ENCODE data around the gene NKX2-3. TPM values are rescaled to one million over a fixed set of nuclear protein-coding genes. Genes with fewer than 3 reads are reported as not detected.

Gene NKX2-3
- total and polyA plus RNA-seq, 2 of the 8 experiments (the other 6 are each of a cell fraction or from before 2014, with no cell fraction given): not detected

GRCh38 chr10:99539820-99540219 is 7.1 kb downstream of the NKX2-3 start:
- no peak overlapping the region for H2BK12ac ChIP-seq (ENCODE audit: low read depth, low read length)
- H3K4me1 ChIP-seq (replicated peaks in 1 of 4; ENCODE audit: control insufficient read depth in 3 of 4, insufficient read depth in 4 of 4, low read length in 3 of 4): peaks cover 2 to 30% (median 19%) of the 10 kb centered on the region in 4 experiments
- H3K79me2 ChIP-seq (ENCODE audit: control insufficient read depth in 1 of 2, insufficient read depth in 2 of 2, low read length in 2 of 2): no peaks in the 10 kb centered on the region
- POLR2A ChIA-PET (ENCODE audit: partially characterized antibody): interaction anchor here (0.8 to 1.4 kb wide), 3 partner anchors 10 to 83 kb away, joined by 3 to 4 read pairs (median 4); no protein-coding TSS in a partner anchor
- no peak overlapping the region for H4K5ac ChIP-seq (ENCODE audit: insufficient read length, low read depth, low read length)
- FAIRE-seq: no peak
- TF ChIP-seq KDM1A (IDR thresholded peaks at IDR 0.05; ENCODE audit: borderline replicate concordance, low read length): peak; percentile 74; the same call in 1 of the 2 replicates
- TF ChIP-seq TEAD4 (IDR thresholded peaks at IDR 0.05; ENCODE audit: low read depth, low read length): no peak
- no peak overlapping the region for H3K14ac ChIP-seq (ENCODE audit: insufficient read length)
- no peak for DNase-seq (ENCODE audit: low read depth in 1 of 2, low spot score in 2 of 2)
- no peak overlapping the region for H3K56ac ChIP-seq (replicated peaks; ENCODE audit: insufficient read length, low read depth, low read length)
- H2AFZ ChIP-seq (ENCODE audit: low read length): no peak overlapping the region
- H3K36me3 ChIP-seq (ENCODE audit: control insufficient read depth in 2 of 4, insufficient read depth in 4 of 4, low read length in 3 of 4): peaks cover 0 to 4% (median 0%) of the 10 kb centered on the region in 4 experiments; a peak in 1 of 8 replicates
- H2AK5ac ChIP-seq (ENCODE audit: low read depth, low read length): no peak overlapping the region
- no peak overlapping the region for H2BK120ac ChIP-seq (replicated peaks; ENCODE audit: low read depth, low read length)
- H4K20me1 ChIP-seq (replicated peaks in 1 of 2; ENCODE audit: control insufficient read depth in 1 of 2, insufficient read depth in 2 of 2, low read length in 2 of 2): peaks cover 23 to 27% of the 10 kb centered on the region in 2 experiments
- CTCF ChIA-PET (ENCODE audit: partially characterized antibody): interaction anchor here (2.4 kb wide), 1 partner anchor 104 kb away, joined by 10 read pairs; no protein-coding TSS in a partner anchor
- 0% methylated on average over 1 of the region's 1 CpG; no CpG with 5 or more reads in 1 of the 2 experiments for WGBS, 2 experiments (ENCODE audit: extremely low coverage in 1 of 2, insufficient coverage in 1 of 2, insufficient read length in 1 of 2, insufficient replicate concordance in 2 of 2, low coverage in 1 of 2, low lambda C conversion rate in 2 of 2, missing lambda C conversion rate in 1 of 2)
- no peak overlapping the region for H4K91ac ChIP-seq (replicated peaks; ENCODE audit: insufficient read length, low read length)
- H3K4me2 ChIP-seq (ENCODE audit: insufficient read depth in 1 of 2, low read depth in 2 of 2, low read length in 2 of 2): peak overlapping the region in 1 of 2 experiments; percentile 59; a peak in 1 of 4 replicates
- H3K4ac ChIP-seq (replicated peaks; ENCODE audit: insufficient read length, low read depth, low read length): no peak overlapping the region
- no peak overlapping the region for H3K27ac ChIP-seq (ENCODE audit: low read depth, low read length)
- no peaks in the 10 kb centered on the region for H3K9me3 ChIP-seq (ENCODE audit: insufficient read depth in 2 of 2, low read depth in 1 of 2, low read length in 1 of 2)
- no peak overlapping the region for H3K9ac ChIP-seq (replicated peaks in 1 of 4; ENCODE audit: extremely low read depth in 1 of 4, low read depth in 3 of 4, low read length in 3 of 4)
- no peak overlapping the region for H2BK15ac ChIP-seq (ENCODE audit: low read length)
- no peaks in the 10 kb centered on the region for H3K79me1 ChIP-seq (ENCODE audit: low read depth, low read length)
- H2BK20ac ChIP-seq (ENCODE audit: low read length): no peak overlapping the region
- H3K27me3 ChIP-seq (replicated peaks in 1 of 4; ENCODE audit: control insufficient read depth in 3 of 4, extremely low read depth in 1 of 4, insufficient read depth in 3 of 4, low read length in 3 of 4): peaks cover 77 to 96% (median 91%) of the 10 kb centered on the region in 4 experiments
- H3K23ac ChIP-seq (ENCODE audit: insufficient read length): no peak overlapping the region
- H3K18ac ChIP-seq (ENCODE audit: extremely low read depth, low read length): no peak overlapping the region
- H3K23me2 ChIP-seq (ENCODE audit: low read depth, low read length): peaks cover 5% of the 10 kb centered on the region
- no peak overlapping the region for H4K8ac ChIP-seq (ENCODE audit: extremely low read depth, insufficient read depth, low read length)
- no peak overlapping the region for H2BK5ac ChIP-seq (ENCODE audit: low read depth, low read length)
- H3K4me3 ChIP-seq (ENCODE audit: extremely low read depth in 1 of 4, insufficient read depth in 2 of 4, low read depth in 3 of 4, low read length in 4 of 4): no peak overlapping the region
